ENCODE measurements around the gene GDPD3.

DNA sequence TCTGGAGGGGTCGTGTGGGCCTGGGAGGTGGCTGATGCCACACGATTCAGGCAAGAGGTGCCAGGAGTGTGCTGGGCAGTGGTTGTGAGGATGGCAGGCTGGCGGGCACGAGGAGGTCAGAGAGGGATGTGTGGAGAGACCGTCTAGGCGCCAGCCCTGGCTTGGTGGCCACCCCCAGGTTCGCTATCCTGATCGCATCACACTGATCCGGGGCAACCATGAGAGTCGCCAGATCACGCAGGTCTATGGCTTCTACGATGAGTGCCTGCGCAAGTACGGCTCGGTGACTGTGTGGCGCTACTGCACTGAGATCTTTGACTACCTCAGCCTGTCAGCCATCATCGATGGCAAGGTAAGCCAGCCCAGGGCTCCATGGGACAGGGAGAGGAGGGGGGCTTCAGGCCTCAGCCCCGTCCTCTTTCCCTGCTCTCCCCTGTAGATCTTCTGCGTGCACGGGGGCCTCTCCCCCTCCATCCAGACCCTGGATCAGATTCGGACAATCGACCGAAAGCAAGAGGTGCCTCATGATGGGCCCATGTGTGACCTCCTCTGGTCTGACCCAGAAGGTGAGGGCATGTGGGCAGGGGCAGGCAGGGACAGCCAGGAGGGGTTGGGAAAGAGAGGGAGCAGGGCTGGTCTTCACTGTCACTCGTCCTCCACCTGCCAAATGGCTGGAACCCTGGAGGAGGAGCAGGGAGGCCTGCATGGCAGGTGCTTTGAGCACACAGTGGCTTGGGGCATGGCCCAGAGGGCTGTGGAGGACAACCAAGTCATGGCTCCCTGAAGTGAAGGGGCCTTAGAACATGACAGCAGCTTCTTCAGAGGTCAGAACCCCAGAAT, 29.9 kb downstream of the GDPD3 start:
- TF ChIP-seq CTCF (IDR thresholded peaks at IDR 0.05) = no peak
- no peak for TF ChIP-seq POLR2A (IDR thresholded peaks at IDR 0.05)

Measured in ovary (tissue), 3 donors.